GM12878 (cell line): Measurements from ENCODE around the gene GRIK2. TPM values are rescaled to one million over a fixed set of nuclear protein-coding genes. Genes with fewer than 3 reads are reported as not detected.

Experiments
- ATAC-seq: fragments of 200-7000 bp; cut with Tn5 transposase; 3 replicates; pipeline ENCODE4 v1.9.1; 2020; ENCODE audit warnings: mild to moderate bottlenecking, moderate library complexity
- BruUV-seq: library from RNA; stranded (reverse); fragments of 400-500 nt; replicated peaks from 2 replicates; lab custom pipeline; 2021; lab: Mats Ljungman, UMichigan
- CTCF ChIA-PET: fragments of 300-600 bp; sonication (Branson Sonifier 250); formaldehyde crosslinking; extraction: SDS; loops from one replicate; lab custom pipeline; 2021; ENCODE audit warnings: inconsistent platforms; lab: Yijun Ruan, JAX
- POLR2A ChIA-PET: fragments of 350-600 bp; formaldehyde crosslinking; extraction: SDS; loops from one replicate; lab custom pipeline; 2021; ENCODE audit warnings: inconsistent platforms; lab: Charles Lee
- RAD21 ChIA-PET: fragments of 300-600 bp; sonication (Branson Sonifier 250); formaldehyde crosslinking; loops from one replicate; lab custom pipeline; 2023; ENCODE audit warnings: antibody characterized with exemption; ENCODE audit not compliant: unreplicated experiment; lab: Charles Lee
- SMC1A ChIA-PET: fragments of 300-600 bp; sonication (Branson Sonifier 250); formaldehyde crosslinking; loops from one replicate; lab custom pipeline; 2023; ENCODE audit not compliant: unreplicated experiment, uncharacterized antibody; lab: Charles Lee
- DNase-seq: peaks from one replicate; pipeline ENCODE4 v3.0.0-alpha.2; 2011; ENCODE audit warnings: low read depth, low spot score
- FAIRE-seq: peaks from 3 replicates; lab custom pipeline; 2011; peaks lifted over from hg19 to GRCh38; lab: Jason Lieb, UNC
- H2AFZ ChIP-seq: 2 replicates; pipeline ENCODE4 v1.6.0; 2011; ENCODE audit warnings: low read depth, low read length, control low read depth; ENCODE audit not compliant: control insufficient read depth
- H3K27ac ChIP-seq: 2 replicates; pipeline ENCODE4 v1.5.1; 2011; ENCODE audit warnings: control low read depth; ENCODE audit not compliant: control insufficient read depth, insufficient read depth
- H3K27me3 ChIP-seq, 2 experiments: replicated peaks in 1 of 2; 2 replicates each; pipeline versions ENCODE4 v1.6.0 to v1.6.1; 2011; ENCODE audit warnings: low read length in 1 of 2; ENCODE audit not compliant: control insufficient read depth in 2 of 2, insufficient read depth in 2 of 2
- H3K36me3 ChIP-seq, 2 experiments: 2 replicates each; pipeline ENCODE4 v1.5.1; 2011; ENCODE audit warnings: low read length in 1 of 2; ENCODE audit not compliant: control insufficient read depth in 2 of 2, insufficient read depth in 2 of 2
- H3K4me1 ChIP-seq: 2 replicates; pipeline ENCODE4 v1.6.1; 2011; ENCODE audit warnings: mild to moderate bottlenecking, low read length, moderate library complexity, mixed read lengths; ENCODE audit not compliant: control insufficient read depth, insufficient read depth
- H3K4me2 ChIP-seq: 2 replicates; pipeline ENCODE4 v1.6.0; 2011; ENCODE audit warnings: control low read depth; ENCODE audit not compliant: control insufficient read depth, insufficient read depth
- H3K4me3 ChIP-seq: fragments of 200-600 bp; sonication (generic); 2 replicates; pipeline ENCODE4 v1.5.1; 2016
- H3K79me2 ChIP-seq: 2 replicates; pipeline ENCODE4 v1.6.0; 2011; ENCODE audit warnings: low read length; ENCODE audit not compliant: control insufficient read depth, insufficient read depth
- H3K9ac ChIP-seq: 2 replicates; pipeline ENCODE4 v1.8.0; 2011; ENCODE audit warnings: low read length, control low read depth, mixed read lengths; ENCODE audit not compliant: control insufficient read depth, insufficient read depth
- H3K9me3 ChIP-seq: replicated peaks from 3 replicates; pipeline ENCODE4 v1.5.1; 2011; ENCODE audit warnings: mild to moderate bottlenecking, low read length; ENCODE audit not compliant: control insufficient read depth, insufficient read depth
- H4K20me1 ChIP-seq: 2 replicates; pipeline ENCODE4 v1.6.0; 2011; ENCODE audit not compliant: control insufficient read depth, insufficient read depth
- CEBPB ChIP-seq, 2 experiments: fragments of 150-350 bp in 1 of 2; IDR thresholded peaks; 2 replicates each; pipeline ENCODE4 v1.6.1; 2012 to 2014; ENCODE audit warnings: low read depth in 2 of 2, low read length in 2 of 2, borderline replicate concordance in 1 of 2, inconsistent platforms in 1 of 2
- EZH2 ChIP-seq: IDR thresholded peaks from 2 replicates; pipeline ENCODE4 v1.6.1; 2012; ENCODE audit warnings: low read depth, mild to moderate bottlenecking, control low read depth, inconsistent platforms, low read length, borderline replicate concordance; ENCODE audit not compliant: control insufficient read depth
- GABPA ChIP-seq: IDR thresholded peaks from 2 replicates; pipeline ENCODE4 v1.6.1; 2014; ENCODE audit warnings: antibody characterized with exemption, low read depth, mild to moderate bottlenecking, inconsistent platforms
- IKZF2 ChIP-seq, 2 experiments: fragments of 450-650 bp; IDR thresholded peaks; 2 replicates each; pipeline ENCODE4 v1.6.1; 2017; ENCODE audit warnings: mild to moderate bottlenecking in 2 of 2, moderate library complexity in 2 of 2
- NFYA ChIP-seq: IDR thresholded peaks from 2 replicates; pipeline ENCODE4 v1.6.1; 2011; ENCODE audit warnings: low read depth, mild to moderate bottlenecking, low read length, improper control_type of control experiment, borderline replicate concordance
- NR2C2 ChIP-seq: IDR thresholded peaks from 2 replicates; pipeline ENCODE4 v1.6.1; 2011; ENCODE audit warnings: borderline replicate concordance, low read depth; ENCODE audit not compliant: control insufficient read depth, insufficient read length
- SMAD1 ChIP-seq: fragments of 450-650 bp; IDR thresholded peaks from 2 replicates; pipeline ENCODE4 v1.6.1; 2018; ENCODE audit warnings: mild to moderate bottlenecking, low read depth; ENCODE audit not compliant: partially characterized antibody
- TARDBP ChIP-seq: IDR thresholded peaks from 2 replicates; pipeline ENCODE4 v1.6.1; 2016; ENCODE audit warnings: borderline replicate concordance
- WGBS: methylation state at CpG from one replicate; pipeline ENCODE4 v1.1.6; 2016; ENCODE audit warnings: low lambda C conversion rate; ENCODE audit not compliant: insufficient replicate concordance, insufficient coverage; ENCODE audit errors: missing lambda C conversion rate; 5-methylcytosine and 5-hydroxymethylcytosine counted together
- in situ Hi-C: fragments of 300-500 bp; cut with MboI; formaldehyde crosslinking; loops from 9 replicates; pipeline ENCODE4 v1.14.3; 2018; ENCODE audit warnings: mixed read lengths
- intact Hi-C: fragments of 100-400 bp; cut with micrococcal nuclease; formaldehyde crosslinking; loops from one replicate; pipeline ENCODE4 v1.14.2; 2022; ENCODE audit not compliant: unreplicated experiment
- polyA plus RNA-seq, 11 experiments: library from polyadenylated mRNA; depleted of rRNA in 4 of 11; unstranded in 6 of 11; stranded (reverse) in 5 of 11; fragments of >200 nt; fragmentation: Nextera tagmentation in 4 of 11; fragmentation: Illumina TruSeq in 1 of 11; extraction: Ambion mirVana in 4 of 11; extraction: Trizol in 1 of 11; gene quantifications; 1 replicate in 1 of 11; 2 replicates in 10 of 11; pipeline versions ENCODE4 v1.2.1 to v1.2.3, GENCODE V29; 2011 to 2016; ENCODE audit warnings: inconsistent platforms in 2 of 11, missing spikeins in 2 of 11, low read depth in 1 of 11
- total RNA-seq, 4 experiments: library from RNA; depleted of rRNA in 3 of 4; stranded (reverse); fragments of >200 nt in 3 of 4; fragmentation: Illumina TruSeq in 1 of 4; extraction: Trizol in 1 of 4; gene quantifications; 2 replicates each; pipeline versions ENCODE4 v1.2.1 to v1.2.3, GENCODE V29; 2013 to 2021
- TF ChIP-seq, protein P1 (sequence below): IDR thresholded peaks from 2 replicates; pipeline ENCODE4 v1.6.1; 2012; ENCODE audit warnings: low read length, inconsistent platforms
- TF ChIP-seq, protein P2 (sequence below): fragments of 450-650 bp; IDR thresholded peaks from 2 replicates; pipeline ENCODE4 v1.6.1; 2017; ENCODE audit warnings: mild to moderate bottlenecking, moderate library complexity

Gene GRIK2
- total and polyA plus RNA-seq, 10 of the 15 experiments (the other 5 are each of a cell fraction or from before 2014, with no cell fraction given): not detected

DNA sequence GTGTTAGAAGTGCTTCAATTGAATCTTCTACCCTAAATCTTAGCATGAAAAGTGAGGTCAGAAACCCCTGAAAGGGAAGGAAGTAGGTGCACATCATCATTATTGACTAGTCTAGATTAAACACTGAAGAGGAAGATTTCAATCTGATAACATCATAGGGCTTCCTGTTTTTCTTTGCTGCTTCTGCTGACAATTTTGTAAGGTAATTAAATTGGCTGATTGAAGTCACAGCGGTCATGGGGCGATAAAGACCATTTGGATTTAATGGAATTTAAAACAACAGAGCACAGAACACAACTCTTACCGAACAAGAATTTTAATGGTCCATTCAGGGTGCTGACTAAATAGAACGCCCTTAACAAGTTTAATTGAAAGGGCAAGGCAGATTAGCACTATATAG is 11.3 kb downstream of the GRIK2 start:
- RAD21 ChIA-PET: no interaction called here
- POLR2A ChIA-PET: no interaction called here

More for the DNA sequence above, 11.3 kb downstream of the GRIK2 start:
- H3K9me3 ChIP-seq: no peaks in the 10 kb centered on the region
- WGBS: 3% methylated on average over 4 of the region's 4 CpGs
- intact Hi-C loops (no loop called here), in situ Hi-C loops (no loop called here)
- TF ChIP-seq NFYA (no peak), IKZF2 (IDR thresholded peaks at IDR 0.05) (no peak), CEBPB (IDR thresholded peaks at IDR 0.05; ENCODE audit: borderline replicate concordance in 1 of 2, low read depth in 2 of 2, low read length in 2 of 2) (no peak), GABPA (no peak), EZH2 (no peak), NR2C2 (no peak), SMAD1 (no peak), TARDBP (no peak)
- TF ChIP-seq, protein P1, sequence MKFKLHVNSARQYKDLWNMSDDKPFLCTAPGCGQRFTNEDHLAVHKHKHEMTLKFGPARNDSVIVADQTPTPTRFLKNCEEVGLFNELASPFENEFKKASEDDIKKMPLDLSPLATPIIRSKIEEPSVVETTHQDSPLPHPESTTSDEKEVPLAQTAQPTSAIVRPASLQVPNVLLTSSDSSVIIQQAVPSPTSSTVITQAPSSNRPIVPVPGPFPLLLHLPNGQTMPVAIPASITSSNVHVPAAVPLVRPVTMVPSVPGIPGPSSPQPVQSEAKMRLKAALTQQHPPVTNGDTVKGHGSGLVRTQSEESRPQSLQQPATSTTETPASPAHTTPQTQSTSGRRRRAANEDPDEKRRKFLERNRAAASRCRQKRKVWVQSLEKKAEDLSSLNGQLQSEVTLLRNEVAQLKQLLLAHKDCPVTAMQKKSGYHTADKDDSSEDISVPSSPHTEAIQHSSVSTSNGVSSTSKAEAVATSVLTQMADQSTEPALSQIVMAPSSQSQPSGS: no peak
- TF ChIP-seq, protein P2, sequence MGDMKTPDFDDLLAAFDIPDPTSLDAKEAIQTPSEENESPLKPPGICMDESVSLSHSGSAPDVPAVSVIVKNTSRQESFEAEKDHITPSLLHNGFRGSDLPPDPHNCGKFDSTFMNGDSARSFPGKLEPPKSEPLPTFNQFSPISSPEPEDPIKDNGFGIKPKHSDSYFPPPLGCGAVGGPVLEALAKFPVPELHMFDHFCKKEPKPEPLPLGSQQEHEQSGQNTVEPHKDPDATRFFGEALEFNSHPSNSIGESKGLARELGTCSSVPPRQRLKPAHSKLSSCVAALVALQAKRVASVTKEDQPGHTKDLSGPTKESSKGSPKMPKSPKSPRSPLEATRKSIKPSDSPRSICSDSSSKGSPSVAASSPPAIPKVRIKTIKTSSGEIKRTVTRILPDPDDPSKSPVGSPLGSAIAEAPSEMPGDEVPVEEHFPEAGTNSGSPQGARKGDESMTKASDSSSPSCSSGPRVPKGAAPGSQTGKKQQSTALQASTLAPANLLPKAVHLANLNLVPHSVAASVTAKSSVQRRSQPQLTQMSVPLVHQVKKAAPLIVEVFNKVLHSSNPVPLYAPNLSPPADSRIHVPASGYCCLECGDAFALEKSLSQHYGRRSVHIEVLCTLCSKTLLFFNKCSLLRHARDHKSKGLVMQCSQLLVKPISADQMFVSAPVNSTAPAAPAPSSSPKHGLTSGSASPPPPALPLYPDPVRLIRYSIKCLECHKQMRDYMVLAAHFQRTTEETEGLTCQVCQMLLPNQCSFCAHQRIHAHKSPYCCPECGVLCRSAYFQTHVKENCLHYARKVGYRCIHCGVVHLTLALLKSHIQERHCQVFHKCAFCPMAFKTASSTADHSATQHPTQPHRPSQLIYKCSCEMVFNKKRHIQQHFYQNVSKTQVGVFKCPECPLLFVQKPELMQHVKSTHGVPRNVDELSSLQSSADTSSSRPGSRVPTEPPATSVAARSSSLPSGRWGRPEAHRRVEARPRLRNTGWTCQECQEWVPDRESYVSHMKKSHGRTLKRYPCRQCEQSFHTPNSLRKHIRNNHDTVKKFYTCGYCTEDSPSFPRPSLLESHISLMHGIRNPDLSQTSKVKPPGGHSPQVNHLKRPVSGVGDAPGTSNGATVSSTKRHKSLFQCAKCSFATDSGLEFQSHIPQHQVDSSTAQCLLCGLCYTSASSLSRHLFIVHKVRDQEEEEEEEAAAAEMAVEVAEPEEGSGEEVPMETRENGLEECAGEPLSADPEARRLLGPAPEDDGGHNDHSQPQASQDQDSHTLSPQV: no peak
- H3K36me3 ChIP-seq: no peaks in the 10 kb centered on the region
- no peak overlapping the region for H3K4me3 ChIP-seq
- H3K79me2 ChIP-seq: no peaks in the 10 kb centered on the region
- no peak overlapping the region for H3K9ac ChIP-seq
- no peak overlapping the region for H3K27ac ChIP-seq
- no peaks in the 10 kb centered on the region for H3K4me1 ChIP-seq
- ChIA-PET CTCF (no interaction called here), SMC1A (no interaction called here)
- no peaks in the 10 kb centered on the region for H4K20me1 ChIP-seq
- ATAC-seq (no peak), FAIRE-seq (no peak), DNase-seq (no peak)
- BruUV-seq: no TSS peak
- H3K4me2 ChIP-seq: no peak overlapping the region
- H2AFZ ChIP-seq: no peak overlapping the region
- H3K27me3 ChIP-seq: peaks cover 7 to 14% of the 10 kb centered on the region in 2 experiments
